PC-3 (cell line): ENCODE data around the gene DNAH5.

Experiments
- CTCF ChIP-seq: fragments of 300-600 bp; sonication (generic); conservative IDR thresholded peaks from 2 replicates; pipeline ENCODE4 v1.5.1; 2017; ENCODE audit warnings: antibody characterized with exemption, low read depth, mild to moderate bottlenecking, low read length
- EZH2 ChIP-seq: fragments of 300-600 bp; sonication (generic); IDR thresholded peaks from one replicate; pipeline ENCODE4 v1.6.1; 2017; ENCODE audit warnings: antibody characterized with exemption, mild to moderate bottlenecking, low read length; ENCODE audit not compliant: unreplicated experiment

- TF ChIP-seq EZH2 (no peak), CTCF (no peak)
These were observed 31.7 kb upstream of the DNAH5 start for GRCh38 chr5:13976223-13976622.
